ENCODE data around the gene WDFY4.

DNA sequence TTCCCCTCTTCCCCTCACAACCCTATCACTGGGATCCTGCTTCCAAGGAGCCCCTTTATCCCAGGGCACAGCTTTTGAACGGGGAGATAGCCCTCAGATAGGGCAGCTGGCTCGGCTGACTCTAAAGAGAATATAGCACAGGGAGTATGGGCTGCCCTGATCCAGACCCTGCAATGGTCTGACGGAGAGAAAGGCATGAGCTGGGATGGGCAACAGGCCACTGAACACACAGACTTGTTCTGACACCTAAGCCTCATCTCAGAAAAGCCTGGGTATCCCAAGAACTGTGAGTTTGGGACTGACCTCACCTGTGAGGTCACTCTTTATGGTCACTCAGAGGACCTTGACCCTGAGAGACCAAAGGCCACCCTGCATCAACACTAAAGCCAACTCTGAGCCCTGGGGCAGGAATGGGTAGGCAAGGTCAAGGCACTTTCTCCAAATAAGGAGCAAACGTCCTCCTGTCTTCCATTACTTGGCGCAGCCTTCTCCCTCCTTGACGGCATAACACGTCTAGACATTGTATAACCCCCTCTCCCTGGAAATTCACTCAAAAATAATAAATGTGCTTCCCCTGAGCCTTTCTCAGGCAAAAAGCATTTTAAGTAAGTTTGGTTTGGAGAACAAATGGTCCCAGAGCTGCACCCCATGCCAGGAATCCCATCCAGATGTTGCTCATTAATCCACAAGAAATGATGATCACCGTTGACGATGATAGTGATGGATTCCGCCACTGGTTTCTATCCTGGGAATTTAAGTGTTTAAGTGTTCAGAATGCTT, 263.2 kb downstream of the WDFY4 start:
- TF ChIP-seq, protein P1, sequence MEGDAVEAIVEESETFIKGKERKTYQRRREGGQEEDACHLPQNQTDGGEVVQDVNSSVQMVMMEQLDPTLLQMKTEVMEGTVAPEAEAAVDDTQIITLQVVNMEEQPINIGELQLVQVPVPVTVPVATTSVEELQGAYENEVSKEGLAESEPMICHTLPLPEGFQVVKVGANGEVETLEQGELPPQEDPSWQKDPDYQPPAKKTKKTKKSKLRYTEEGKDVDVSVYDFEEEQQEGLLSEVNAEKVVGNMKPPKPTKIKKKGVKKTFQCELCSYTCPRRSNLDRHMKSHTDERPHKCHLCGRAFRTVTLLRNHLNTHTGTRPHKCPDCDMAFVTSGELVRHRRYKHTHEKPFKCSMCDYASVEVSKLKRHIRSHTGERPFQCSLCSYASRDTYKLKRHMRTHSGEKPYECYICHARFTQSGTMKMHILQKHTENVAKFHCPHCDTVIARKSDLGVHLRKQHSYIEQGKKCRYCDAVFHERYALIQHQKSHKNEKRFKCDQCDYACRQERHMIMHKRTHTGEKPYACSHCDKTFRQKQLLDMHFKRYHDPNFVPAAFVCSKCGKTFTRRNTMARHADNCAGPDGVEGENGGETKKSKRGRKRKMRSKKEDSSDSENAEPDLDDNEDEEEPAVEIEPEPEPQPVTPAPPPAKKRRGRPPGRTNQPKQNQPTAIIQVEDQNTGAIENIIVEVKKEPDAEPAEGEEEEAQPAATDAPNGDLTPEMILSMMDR (IDR thresholded peaks at IDR 0.05): no peak
- TF ChIP-seq POLR2AphosphoS5 (IDR thresholded peaks at IDR 0.05): no peak
